ENCODE data around the gene STARD7. TPM values are rescaled to one million over a fixed set of nuclear protein-coding genes. Genes with fewer than 3 reads are reported as not detected.

The STARD7 gene
- total RNA-seq, 3 donors from 2014 or later = 118 to 123 (median 122) TPM

DNA sequence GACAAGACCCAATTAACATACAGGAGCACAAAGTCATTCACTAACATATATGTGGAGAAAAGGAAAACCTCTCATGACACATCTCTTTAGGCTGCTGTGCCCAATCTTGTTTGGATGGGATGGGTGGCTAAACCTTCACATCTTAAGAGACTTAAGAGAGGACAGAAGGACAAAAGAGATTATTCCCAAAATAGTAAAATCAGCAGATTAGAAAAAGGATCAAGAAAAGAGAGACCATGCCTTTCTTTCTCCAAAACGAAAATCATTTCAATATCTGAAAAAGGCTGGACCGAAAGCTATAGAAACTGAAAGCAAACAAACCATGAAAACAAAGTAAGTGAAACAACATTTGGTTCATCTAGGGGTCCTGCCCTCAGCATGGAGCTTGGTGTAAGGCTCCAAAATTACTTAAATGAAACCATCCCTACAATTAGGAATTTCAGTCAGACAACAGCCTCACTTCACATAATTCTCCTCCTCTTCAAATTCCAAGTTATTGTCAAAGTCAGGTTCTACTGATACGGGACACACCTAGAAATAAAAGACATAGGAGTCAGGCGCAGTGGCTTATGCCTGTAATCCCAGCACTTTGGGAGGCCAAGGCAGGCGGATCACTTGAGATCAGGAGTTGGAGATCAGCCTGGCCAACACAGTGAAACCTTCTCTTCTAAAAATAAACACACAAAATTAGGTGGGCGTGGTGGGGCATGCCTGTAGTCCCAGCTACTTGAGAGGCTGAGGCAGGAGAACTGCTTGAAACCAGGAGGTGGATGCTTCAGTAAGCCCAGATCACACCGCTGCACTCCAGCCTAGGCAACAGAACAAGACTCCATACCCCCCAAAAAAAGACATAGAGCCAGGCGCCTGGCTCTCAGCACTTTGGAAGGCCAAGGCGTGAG is 5.2 kb downstream of the STARD7 start:
- no peak for ATAC-seq
- Histone ChIP-seq H3K4me1 (ENCODE audit: low read depth) (peaks cover 53% of the 10 kb centered on the region), H3K4me3 (no peak overlapping the region), H3K36me3 (ENCODE audit: low read depth) (no peaks in the 10 kb centered on the region), H3K9me3 (no peaks in the 10 kb centered on the region)
- DNase-seq = no peak
- TF ChIP-seq, protein P1, sequence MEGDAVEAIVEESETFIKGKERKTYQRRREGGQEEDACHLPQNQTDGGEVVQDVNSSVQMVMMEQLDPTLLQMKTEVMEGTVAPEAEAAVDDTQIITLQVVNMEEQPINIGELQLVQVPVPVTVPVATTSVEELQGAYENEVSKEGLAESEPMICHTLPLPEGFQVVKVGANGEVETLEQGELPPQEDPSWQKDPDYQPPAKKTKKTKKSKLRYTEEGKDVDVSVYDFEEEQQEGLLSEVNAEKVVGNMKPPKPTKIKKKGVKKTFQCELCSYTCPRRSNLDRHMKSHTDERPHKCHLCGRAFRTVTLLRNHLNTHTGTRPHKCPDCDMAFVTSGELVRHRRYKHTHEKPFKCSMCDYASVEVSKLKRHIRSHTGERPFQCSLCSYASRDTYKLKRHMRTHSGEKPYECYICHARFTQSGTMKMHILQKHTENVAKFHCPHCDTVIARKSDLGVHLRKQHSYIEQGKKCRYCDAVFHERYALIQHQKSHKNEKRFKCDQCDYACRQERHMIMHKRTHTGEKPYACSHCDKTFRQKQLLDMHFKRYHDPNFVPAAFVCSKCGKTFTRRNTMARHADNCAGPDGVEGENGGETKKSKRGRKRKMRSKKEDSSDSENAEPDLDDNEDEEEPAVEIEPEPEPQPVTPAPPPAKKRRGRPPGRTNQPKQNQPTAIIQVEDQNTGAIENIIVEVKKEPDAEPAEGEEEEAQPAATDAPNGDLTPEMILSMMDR (IDR thresholded peaks at IDR 0.05) = no peak
- intact Hi-C loops (cut with DNase I, micrococcal nuclease) = loop anchor here in 1 of 2 donors (10.0 kb wide), 1 partner anchor 61 kb away; the partner anchor contains the start of genes CIAO1 and TMEM127

DNA sequence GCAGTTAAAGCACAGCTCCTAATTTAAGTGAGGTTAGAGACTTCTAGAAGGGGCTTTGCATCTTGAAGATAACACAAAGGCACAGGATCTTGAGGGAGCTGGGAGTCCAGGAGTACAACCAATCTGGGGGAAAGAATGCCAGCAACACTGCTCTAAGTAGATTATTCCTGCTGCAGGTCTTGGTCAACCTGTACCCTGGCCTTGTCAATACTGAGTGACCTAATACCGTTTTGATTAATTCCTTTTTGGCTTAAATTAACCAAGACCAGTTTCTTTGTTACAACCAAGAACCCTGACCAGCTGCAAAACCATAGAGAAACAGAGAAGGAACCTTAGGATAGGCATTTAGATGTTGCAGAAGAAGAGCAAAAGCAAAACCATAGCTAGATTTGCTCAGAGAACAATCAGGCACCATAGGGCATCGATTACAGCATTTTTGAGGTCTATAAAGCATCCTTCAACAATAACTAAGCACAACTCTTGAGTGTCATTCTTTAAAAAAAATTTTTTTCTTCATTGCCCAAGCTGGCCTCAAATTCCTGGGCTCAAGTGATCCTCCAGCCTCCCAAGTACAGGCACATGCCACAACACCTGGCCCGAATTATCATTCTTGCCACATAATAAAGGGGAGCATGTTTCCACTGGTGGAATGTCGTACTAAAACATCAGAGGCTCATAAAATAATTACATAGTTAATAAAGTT is 6.3 kb downstream of the STARD7 start:
- TF ChIP-seq, protein P1 (IDR thresholded peaks at IDR 0.05) = no peak
- Histone ChIP-seq H3K4me1 (ENCODE audit: low read depth) (peaks cover 51% of the 10 kb centered on the region), H3K9me3 (no peaks in the 10 kb centered on the region), H3K36me3 (ENCODE audit: low read depth) (no peaks in the 10 kb centered on the region), H3K4me3 (no peak overlapping the region)
- intact Hi-C loops (cut with DNase I, micrococcal nuclease) = loop anchor here in 1 of 2 donors (10.0 kb wide), 1 partner anchor 62 kb away; the partner anchor contains the start of genes CIAO1 and TMEM127
- DNase-seq (no peak), ATAC-seq (no peak)

DNA sequence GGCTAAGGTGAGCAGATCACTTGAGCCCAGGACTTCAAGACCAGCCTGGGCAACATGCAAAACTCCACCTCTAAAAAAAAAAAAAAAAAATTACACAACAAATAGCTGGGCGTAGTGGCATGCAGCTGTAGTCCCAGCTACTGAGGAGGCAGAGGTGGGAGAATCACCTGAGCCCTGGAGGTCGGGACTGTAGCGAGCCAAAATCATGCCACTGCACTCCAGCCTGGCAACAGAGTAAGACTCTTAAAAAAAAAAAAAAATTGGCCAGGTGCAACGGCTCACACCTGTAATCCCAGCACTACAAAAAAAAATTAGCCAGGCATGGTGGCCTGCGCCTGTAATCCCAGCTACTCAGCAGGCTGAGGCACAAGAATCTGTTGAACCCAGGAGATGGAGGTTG is 7.3 kb downstream of the STARD7 start:
- Histone ChIP-seq H3K36me3 (ENCODE audit: low read depth) (no peaks in the 10 kb centered on the region), H3K4me3 (no peak overlapping the region), H3K4me1 (ENCODE audit: low read depth) (peaks cover 48% of the 10 kb centered on the region), H3K9me3 (no peaks in the 10 kb centered on the region)
- intact Hi-C loops (cut with DNase I, micrococcal nuclease) = loop anchor here in 1 of 2 donors (10.0 kb wide), 1 partner anchor 63 kb away; the partner anchor contains the start of genes CIAO1 and TMEM127
- no peak for DNase-seq
- TF ChIP-seq, protein P1 (IDR thresholded peaks at IDR 0.05) = no peak
- no peak for ATAC-seq

DNA sequence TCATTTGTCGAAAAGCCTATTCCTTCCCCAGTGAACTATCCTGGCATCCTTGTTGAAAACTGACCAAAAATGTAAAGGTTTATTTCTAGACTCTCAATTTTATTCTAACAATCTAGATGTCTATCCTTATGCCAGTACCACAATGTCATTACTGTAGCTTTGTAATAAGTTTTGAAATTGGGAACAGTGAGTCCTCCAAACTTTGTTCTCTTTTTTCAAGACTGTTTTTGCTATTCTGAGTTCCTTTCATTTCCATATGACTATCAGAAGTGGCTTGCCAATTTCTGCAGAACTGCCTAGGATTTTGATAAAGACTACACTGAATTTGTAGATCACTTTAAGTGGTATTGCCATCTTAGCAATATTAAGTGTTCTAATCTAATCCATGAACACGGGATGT is 9.7 kb downstream of the STARD7 start:
- TF ChIP-seq, protein P1 (IDR thresholded peaks at IDR 0.05) = no peak

DNA sequence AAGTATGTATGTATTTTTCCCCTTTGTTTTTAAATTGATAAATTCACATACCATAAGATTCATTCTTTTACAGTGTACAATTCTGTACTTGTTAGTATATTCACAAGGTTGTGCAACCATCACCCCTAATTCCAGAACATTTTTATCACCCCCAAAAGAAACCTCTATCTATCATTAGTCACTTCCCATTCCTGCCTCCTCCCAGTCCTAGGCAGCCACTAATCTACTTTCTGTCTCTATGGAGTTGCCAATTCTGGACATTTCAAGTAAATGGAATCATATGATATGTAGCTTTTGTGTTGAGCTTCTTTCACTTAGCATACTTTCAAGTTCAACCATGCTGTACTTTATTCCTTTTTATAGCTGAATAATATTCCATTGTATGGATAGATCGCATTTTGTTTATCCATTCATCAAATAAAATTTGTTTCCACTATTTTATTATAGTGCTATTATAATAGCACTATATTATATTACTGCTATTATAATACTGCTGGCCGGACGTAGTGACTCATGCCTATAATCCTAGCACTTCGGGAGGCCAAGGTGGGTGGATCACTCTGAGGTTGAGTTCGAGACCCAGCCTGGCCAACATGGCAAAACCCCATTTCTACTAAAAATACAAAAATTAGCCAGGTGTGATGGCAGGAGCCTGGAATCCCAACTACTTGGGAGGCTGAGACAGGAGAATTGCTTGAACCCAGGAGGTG is 10.9 kb downstream of the STARD7 start:
- DNase-seq = no peak
- Histone ChIP-seq H3K4me3 (no peak overlapping the region), H3K36me3 (ENCODE audit: low read depth) (peaks cover 8% of the 10 kb centered on the region), H3K4me1 (ENCODE audit: low read depth) (peaks cover 27% of the 10 kb centered on the region), H3K9me3 (no peaks in the 10 kb centered on the region)
- TF ChIP-seq, protein P1 (IDR thresholded peaks at IDR 0.05) = no peak
- peak; percentile 74 for ATAC-seq
- intact Hi-C loops (cut with DNase I, micrococcal nuclease) = no loop called here

More for the DNA sequence above, 9.7 kb downstream of the STARD7 start:
- intact Hi-C loops (cut with DNase I, micrococcal nuclease) = no loop called here
- peaks cover 34% of the 10 kb centered on the region for H3K4me1 ChIP-seq (ENCODE audit: low read depth)
- no peaks in the 10 kb centered on the region for H3K36me3 ChIP-seq (ENCODE audit: low read depth)
- H3K9me3 ChIP-seq = no peaks in the 10 kb centered on the region
- H3K4me3 ChIP-seq = no peak overlapping the region
- ATAC-seq (no peak), DNase-seq (no peak)
